BE2C (cell line): ENCODE results near the gene PEAK1.
A peak's percentile ranks its signal among the peaks of the same experiment; 100 is the strongest.

Experiments used
- DNase-seq: peaks from one replicate; pipeline ENCODE4 v3.0.0-alpha.2; 2020
- H3K27me3 ChIP-seq: fragments of 250-450 bp; sonication (Bioruptor Pico); 2 replicates; pipeline ENCODE4 v1.5.1; 2020; ENCODE audit warnings: mild to moderate bottlenecking
- H3K36me3 ChIP-seq: fragments of 250-450 bp; sonication (Bioruptor Pico); 2 replicates; pipeline ENCODE4 v1.5.1; 2020; ENCODE audit warnings: mild to moderate bottlenecking
- H3K4me1 ChIP-seq: fragments of 250-450 bp; sonication (Bioruptor Pico); 2 replicates; pipeline ENCODE4 v1.5.1; 2020
- H3K4me3 ChIP-seq: 2 replicates; pipeline ENCODE4 v1.5.1; 2011; ENCODE audit warnings: low read depth, low read length
- H3K9me3 ChIP-seq: fragments of 250-450 bp; sonication (Bioruptor Pico); 2 replicates; pipeline ENCODE4 v1.5.1; 2020
- CTCF ChIP-seq: IDR thresholded peaks from 2 replicates; pipeline ENCODE4 v1.5.1; 2012; ENCODE audit warnings: mild to moderate bottlenecking, low read depth, low read length

PEAK1 gene

GRCh38 chr15:77420610-77421369, 886 bp upstream of the PEAK1 start, which contains the start of gene HMG20A:
TSS of gene HMG20A (plus strand) at chr15:77420888. CDS start at chr15:77458408, 37,520 bp downstream.
- Histone ChIP-seq H3K36me3 (no peaks in the 10 kb centered on the region), H3K9me3 (no peaks in the 10 kb centered on the region), H3K4me1 (no peaks in the 10 kb centered on the region), H3K27me3 (peaks cover 8% of the 10 kb centered on the region; the same call in 1 of the 2 replicates), H3K4me3 (peak within 1 kb of the TSS; percentile 72)
- TF ChIP-seq CTCF = no peak
- DNase-seq = peak; percentile 51

DNA sequence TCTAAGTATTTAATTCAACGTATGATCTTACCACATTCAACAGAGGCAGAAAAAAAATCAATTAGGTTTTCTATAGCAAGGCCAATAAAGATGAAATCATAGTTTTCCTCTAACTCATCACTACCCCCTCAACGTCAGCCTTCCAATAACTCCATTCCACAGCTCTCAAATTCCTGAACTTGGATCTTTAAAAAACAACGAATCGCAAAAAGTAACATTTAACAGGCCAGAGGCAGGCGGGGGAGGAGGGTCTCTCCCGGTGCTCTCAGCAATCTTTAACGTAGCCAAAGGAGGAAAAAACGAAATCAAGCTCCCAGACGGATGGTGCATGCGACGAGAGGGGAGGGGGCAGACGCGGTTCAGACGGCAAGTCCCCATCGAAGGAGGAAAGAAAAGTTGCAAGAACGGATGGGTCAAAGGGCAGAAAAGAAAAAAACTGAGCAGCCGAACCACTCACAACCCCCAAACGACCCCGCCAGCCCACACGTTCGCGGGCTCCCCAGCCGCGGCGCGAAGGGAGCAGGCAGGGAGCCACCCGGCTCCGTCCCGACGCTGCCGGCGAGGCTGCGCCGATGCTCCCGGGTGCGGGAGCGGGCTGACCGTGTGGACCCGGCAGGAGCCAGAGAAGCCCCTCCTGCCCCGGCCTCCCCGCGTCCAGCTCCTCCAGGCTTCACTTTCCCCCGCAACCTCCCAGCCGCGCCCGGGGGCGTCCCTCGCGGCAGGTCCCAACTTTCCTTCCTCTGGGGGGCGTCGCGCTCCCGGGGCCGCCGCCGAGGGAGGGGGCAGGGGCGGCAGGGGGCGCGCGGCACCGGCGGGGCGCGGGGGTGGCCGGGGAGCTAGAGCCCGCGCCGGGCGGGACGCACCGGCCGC, 703 bp downstream of the PEAK1 start:
- Histone ChIP-seq H3K4me3 (peak overlapping the region; percentile 69), H3K9me3 (no peaks in the 10 kb centered on the region), H3K27me3 (peaks cover 8% of the 10 kb centered on the region; the same call in 1 of the 2 replicates), H3K4me1 (no peaks in the 10 kb centered on the region), H3K36me3 (no peaks in the 10 kb centered on the region)
- TF ChIP-seq CTCF = peak; percentile 1
- DNase-seq = peak; percentile 54

GRCh38 chr15:77418391-77418965, 1.4 kb downstream of the PEAK1 start:
- Histone ChIP-seq H3K4me1 (no peaks in the 10 kb centered on the region), H3K27me3 (peaks cover 8% of the 10 kb centered on the region; the same call in 1 of the 2 replicates), H3K4me3 (no peak overlapping the region; the same call in 1 of the 2 replicates), H3K36me3 (no peaks in the 10 kb centered on the region), H3K9me3 (no peaks in the 10 kb centered on the region)
- DNase-seq = no peak
- TF ChIP-seq CTCF = no peak

DNA sequence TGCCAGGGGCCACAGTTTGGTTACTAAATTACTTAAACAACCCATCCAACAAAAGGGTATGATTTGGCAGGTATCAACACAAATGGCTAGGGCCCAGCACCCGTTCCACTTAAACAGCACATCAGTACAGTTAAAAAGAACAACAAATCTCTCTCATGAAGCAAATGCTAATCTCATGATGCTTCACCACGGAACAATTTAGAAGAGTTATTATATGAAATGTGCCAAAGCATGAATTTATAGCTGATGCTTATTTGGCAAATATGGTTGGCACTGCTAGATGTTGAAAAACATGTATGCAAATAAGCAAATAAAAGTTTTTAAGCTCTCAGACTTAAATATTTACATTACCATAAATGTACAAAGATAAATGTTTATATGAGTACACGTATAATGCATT, 2.3 kb downstream of the PEAK1 start:
- H3K4me3 ChIP-seq = no peak overlapping the region
- no peaks in the 10 kb centered on the region for H3K9me3 ChIP-seq
- H3K36me3 ChIP-seq = no peaks in the 10 kb centered on the region
- no peak for TF ChIP-seq CTCF
- peaks cover 8% of the 10 kb centered on the region; the same call in 1 of the 2 replicates for H3K27me3 ChIP-seq
- no peaks in the 10 kb centered on the region for H3K4me1 ChIP-seq
- DNase-seq = no peak

GRCh38 chr15:77416954-77417353, 3.0 kb downstream of the PEAK1 start:
- no peak for DNase-seq
- no peaks in the 10 kb centered on the region for H3K4me1 ChIP-seq
- H3K9me3 ChIP-seq = no peaks in the 10 kb centered on the region
- H3K4me3 ChIP-seq = no peak overlapping the region
- no peak for TF ChIP-seq CTCF
- peaks cover 8% of the 10 kb centered on the region; the same call in 1 of the 2 replicates for H3K27me3 ChIP-seq
- H3K36me3 ChIP-seq = no peaks in the 10 kb centered on the region
